Spleen (tissue), 11 donors: Measurements from ENCODE around the gene JCAD. TPM values are rescaled to one million over a fixed set of nuclear protein-coding genes. Genes with fewer than 3 reads are reported as not detected.

Source experiments
- DNase-seq: peaks from one replicate; pipeline ENCODE4 v3.0.0-alpha.2; 2020
- H3K27ac ChIP-seq, 8 donors: fragments of 200-600 bp; sonication (generic) in 7 of 8; 1 replicate in 4 of 8; 2 replicates in 4 of 8; pipeline versions ENCODE4 v1.5.0 to v1.8.0; 2016 to 2021; ENCODE audit warnings: inconsistent platforms in 4 of 8, mild to moderate bottlenecking in 4 of 8, moderate library complexity in 1 of 8
- H3K27me3 ChIP-seq, 7 donors: fragments of 200-600 bp; sonication (generic) in 6 of 7; replicated peaks in 1 of 7; 1 replicate in 4 of 7; 2 replicates in 3 of 7; pipeline versions ENCODE4 v1.5.0 to v1.8.0; 2016 to 2021; ENCODE audit warnings: inconsistent platforms in 3 of 7, mild to moderate bottlenecking in 1 of 7
- H3K36me3 ChIP-seq, 6 donors: fragments of 200-600 bp; sonication (generic) in 5 of 6; 1 replicate in 4 of 6; 2 replicates in 2 of 6; pipeline versions ENCODE4 v1.5.0 to v1.8.0; 2016 to 2021; ENCODE audit warnings: inconsistent platforms in 2 of 6
- H3K4me1 ChIP-seq, 6 donors: fragments of 200-600 bp; sonication (generic) in 5 of 6; 1 replicate in 3 of 6; 2 replicates in 3 of 6; pipeline versions ENCODE4 v1.5.0 to v1.8.0; 2016 to 2021; ENCODE audit warnings: inconsistent platforms in 3 of 6
- H3K4me3 ChIP-seq, 8 donors: fragments of 200-600 bp; sonication (generic) in 7 of 8; 1 replicate in 4 of 8; 2 replicates in 4 of 8; pipeline versions ENCODE4 v1.5.0 to v1.8.0; 2016 to 2021; ENCODE audit warnings: inconsistent platforms in 4 of 8, mild to moderate bottlenecking in 4 of 8, moderate library complexity in 2 of 8
- H3K9me3 ChIP-seq, 8 donors: fragments of 200-600 bp; sonication (generic) in 7 of 8; 1 replicate in 4 of 8; 2 replicates in 4 of 8; pipeline versions ENCODE4 v1.5.0 to v1.8.0; 2016 to 2021; ENCODE audit warnings: inconsistent platforms in 4 of 8
- POLR2A ChIP-seq, 3 donors: fragments of 450-650 bp; IDR thresholded peaks; one replicate each; pipeline ENCODE4 v1.5.1; 2017; ENCODE audit warnings: antibody characterized with exemption in 3 of 3, mild to moderate bottlenecking in 1 of 3
- POLR2AphosphoS5 ChIP-seq, 3 donors: sonication (generic); formaldehyde crosslinking; IDR thresholded peaks; one replicate each; pipeline ENCODE4 v1.5.1; 2017; ENCODE audit warnings: antibody characterized with exemption in 3 of 3
- WGBS, 5 donors: extraction: QIAGEN DNeasy Blood & Tissue Kit in 3 of 5; methylation state at CpG; one replicate each; pipeline versions ENCODE4 v1.1.5 to v1.1.7; 2013 to 2018; 5-methylcytosine and 5-hydroxymethylcytosine counted together
- intact Hi-C: fragments of 100-400 bp; cut with DNase I; formaldehyde crosslinking; loops from one replicate; pipeline ENCODE4 v1.15.0; 2023; ENCODE audit warnings: low total_unique reads
- polyA plus RNA-seq, 3 donors: library from polyadenylated mRNA; stranded (reverse); fragments of 200-250 nt; gene quantifications; one replicate each; pipeline ENCODE4 v1.2.1, GENCODE V29; 2013
- total RNA-seq, 7 donors: library from RNA; depleted of rRNA in 3 of 7; stranded (reverse); fragments of >200 nt in 3 of 7; fragmentation: NEBNext Ultra II Directional in 4 of 7; extraction: Animal tissue kit (Norgen Biotek cat#: 25700) in 4 of 7; gene quantifications; one replicate each; pipeline versions ENCODE4 v1.1.0 to v1.2.1, GENCODE V29; 2016 to 2021
- TF ChIP-seq, protein P1 (sequence below), 11 experiments: fragments of 200-600 bp in 7 of 11; fragments of 450-650 bp in 4 of 11; sonication (generic) in 4 of 11; IDR thresholded peaks in 8 of 11; conservative IDR thresholded peaks in 3 of 11; 1 replicate in 7 of 11; 2 replicates in 4 of 11; pipeline versions ENCODE4 v1.4.0 to v1.8.0; 2016 to 2021; ENCODE audit warnings: antibody characterized with exemption in 11 of 11, inconsistent platforms in 4 of 11, mild to moderate bottlenecking in 1 of 11
- donor health status: healthy with polysubstance abuse.
- donor health status: DM: no; HTN: no; CAD: no; lungs with moderate emphysema.
- donor health status: DM: no; HTN: no; CAD: no.
- donor health status: Bipolar disorder and iron deficiency.
- donor health status: healthy.
- donor health status: DM: no; HTN: no; CAD: no.
- donor health status: DM: yes; HTN: yes; CAD: no.

Gene JCAD
- total and polyA plus RNA-seq, 10 donors = 0.26 to 5.2 (median 1.8) TPM

DNA sequence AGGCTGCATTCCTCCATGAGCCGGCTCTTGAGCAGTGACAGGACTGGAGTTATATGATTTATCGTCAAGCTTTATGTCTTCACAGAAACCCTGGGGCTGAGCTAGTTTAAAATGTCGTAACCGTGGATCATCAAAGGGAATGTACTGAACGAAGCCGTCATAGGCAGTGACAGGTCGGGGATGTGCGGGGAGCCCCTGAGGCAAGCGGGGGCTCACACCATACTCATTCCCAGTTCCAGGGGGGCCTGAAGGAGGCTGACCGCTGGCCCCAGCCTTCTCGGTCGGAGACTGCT lies 30.7 kb downstream of the JCAD start:
- intact Hi-C loops = no loop called here
- 87 to 96% (median 90%) methylated on average over 11 to 12 of the region's 12 CpGs for WGBS, 5 donors
- peaks cover 6 to 36% (median 26%) of the 10 kb centered on the region in 6 donors for H3K4me1 ChIP-seq

DNA sequence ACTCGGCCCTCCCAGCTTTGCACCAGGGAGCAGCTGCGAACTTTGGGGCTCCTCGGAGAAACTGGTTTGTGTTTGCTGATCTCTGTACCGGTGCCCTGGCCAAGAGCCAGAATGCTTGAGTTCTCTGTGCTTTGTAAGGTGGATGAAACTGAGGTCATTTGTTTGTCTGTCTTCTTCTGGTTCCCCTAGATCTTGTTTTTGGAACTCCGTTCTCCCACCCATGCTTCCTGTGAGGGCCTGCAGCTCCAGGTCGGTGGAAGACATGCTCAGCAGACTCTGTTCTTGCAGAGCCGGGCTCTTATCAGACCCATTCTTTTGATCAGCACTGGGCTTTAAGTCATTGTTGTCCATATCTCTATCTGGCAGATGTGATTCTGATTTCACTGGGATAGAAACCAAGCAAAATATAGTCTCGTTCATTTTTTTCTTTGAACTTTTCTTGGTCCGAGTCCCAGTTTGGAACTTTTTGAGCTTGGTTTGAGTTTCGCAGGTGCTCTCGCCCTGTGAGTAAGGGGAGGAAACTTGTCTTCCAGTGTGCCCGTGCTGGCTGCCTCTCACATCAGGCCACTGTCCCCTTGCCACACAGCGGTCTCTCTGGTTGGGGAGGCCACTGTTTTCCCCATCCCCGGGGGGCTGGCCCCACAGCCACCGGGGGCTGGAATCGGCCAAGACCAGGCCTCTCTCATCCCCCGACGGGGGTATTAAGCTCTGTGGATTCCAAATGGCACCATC lies 31.2 kb downstream of the JCAD start:
- intact Hi-C loops = no loop called here
- no peak for TF ChIP-seq POLR2A (IDR thresholded peaks at IDR 0.05)
- TF ChIP-seq, protein P1, sequence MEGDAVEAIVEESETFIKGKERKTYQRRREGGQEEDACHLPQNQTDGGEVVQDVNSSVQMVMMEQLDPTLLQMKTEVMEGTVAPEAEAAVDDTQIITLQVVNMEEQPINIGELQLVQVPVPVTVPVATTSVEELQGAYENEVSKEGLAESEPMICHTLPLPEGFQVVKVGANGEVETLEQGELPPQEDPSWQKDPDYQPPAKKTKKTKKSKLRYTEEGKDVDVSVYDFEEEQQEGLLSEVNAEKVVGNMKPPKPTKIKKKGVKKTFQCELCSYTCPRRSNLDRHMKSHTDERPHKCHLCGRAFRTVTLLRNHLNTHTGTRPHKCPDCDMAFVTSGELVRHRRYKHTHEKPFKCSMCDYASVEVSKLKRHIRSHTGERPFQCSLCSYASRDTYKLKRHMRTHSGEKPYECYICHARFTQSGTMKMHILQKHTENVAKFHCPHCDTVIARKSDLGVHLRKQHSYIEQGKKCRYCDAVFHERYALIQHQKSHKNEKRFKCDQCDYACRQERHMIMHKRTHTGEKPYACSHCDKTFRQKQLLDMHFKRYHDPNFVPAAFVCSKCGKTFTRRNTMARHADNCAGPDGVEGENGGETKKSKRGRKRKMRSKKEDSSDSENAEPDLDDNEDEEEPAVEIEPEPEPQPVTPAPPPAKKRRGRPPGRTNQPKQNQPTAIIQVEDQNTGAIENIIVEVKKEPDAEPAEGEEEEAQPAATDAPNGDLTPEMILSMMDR (IDR thresholded peaks at IDR 0.05 in 8 of 11, conservative IDR thresholded peaks at IDR 0.05 in 3 of 11) = no peak
- no peak for TF ChIP-seq POLR2AphosphoS5 (IDR thresholded peaks at IDR 0.05)
- H3K27ac ChIP-seq = peak overlapping the region in 5 of 8 donors; percentile 39 to 83 (median 73)
- H3K4me3 ChIP-seq = peak overlapping the region in 5 of 8 donors; percentile 23 to 68 (median 27)
- no peaks in the 10 kb centered on the region for H3K9me3 ChIP-seq
- peaks cover 6 to 36% (median 26%) of the 10 kb centered on the region in 6 donors for H3K4me1 ChIP-seq
- peaks cover 0 to 70% (median 5%) of the 10 kb centered on the region in 7 donors for H3K27me3 ChIP-seq
- 66 to 75% (median 72%) methylated on average over 15 to 18 of the region's 18 CpGs for WGBS, 5 donors
- no peak for DNase-seq
- H3K36me3 ChIP-seq = no peaks in the 10 kb centered on the region

More for the DNA sequence above, 30.7 kb downstream of the JCAD start:
- H3K9me3 ChIP-seq = no peaks in the 10 kb centered on the region
- peaks cover 0 to 75% (median 10%) of the 10 kb centered on the region in 7 donors for H3K27me3 ChIP-seq
- H3K36me3 ChIP-seq = no peaks in the 10 kb centered on the region
- no peak overlapping the region for H3K27ac ChIP-seq
- no peak for DNase-seq
- TF ChIP-seq, protein P1 (IDR thresholded peaks at IDR 0.05 in 8 of 11, conservative IDR thresholded peaks at IDR 0.05 in 3 of 11) = no peak
- no peak for TF ChIP-seq POLR2A (IDR thresholded peaks at IDR 0.05)
- TF ChIP-seq POLR2AphosphoS5 (IDR thresholded peaks at IDR 0.05) = no peak
- no peak overlapping the region for H3K4me3 ChIP-seq

DNA sequence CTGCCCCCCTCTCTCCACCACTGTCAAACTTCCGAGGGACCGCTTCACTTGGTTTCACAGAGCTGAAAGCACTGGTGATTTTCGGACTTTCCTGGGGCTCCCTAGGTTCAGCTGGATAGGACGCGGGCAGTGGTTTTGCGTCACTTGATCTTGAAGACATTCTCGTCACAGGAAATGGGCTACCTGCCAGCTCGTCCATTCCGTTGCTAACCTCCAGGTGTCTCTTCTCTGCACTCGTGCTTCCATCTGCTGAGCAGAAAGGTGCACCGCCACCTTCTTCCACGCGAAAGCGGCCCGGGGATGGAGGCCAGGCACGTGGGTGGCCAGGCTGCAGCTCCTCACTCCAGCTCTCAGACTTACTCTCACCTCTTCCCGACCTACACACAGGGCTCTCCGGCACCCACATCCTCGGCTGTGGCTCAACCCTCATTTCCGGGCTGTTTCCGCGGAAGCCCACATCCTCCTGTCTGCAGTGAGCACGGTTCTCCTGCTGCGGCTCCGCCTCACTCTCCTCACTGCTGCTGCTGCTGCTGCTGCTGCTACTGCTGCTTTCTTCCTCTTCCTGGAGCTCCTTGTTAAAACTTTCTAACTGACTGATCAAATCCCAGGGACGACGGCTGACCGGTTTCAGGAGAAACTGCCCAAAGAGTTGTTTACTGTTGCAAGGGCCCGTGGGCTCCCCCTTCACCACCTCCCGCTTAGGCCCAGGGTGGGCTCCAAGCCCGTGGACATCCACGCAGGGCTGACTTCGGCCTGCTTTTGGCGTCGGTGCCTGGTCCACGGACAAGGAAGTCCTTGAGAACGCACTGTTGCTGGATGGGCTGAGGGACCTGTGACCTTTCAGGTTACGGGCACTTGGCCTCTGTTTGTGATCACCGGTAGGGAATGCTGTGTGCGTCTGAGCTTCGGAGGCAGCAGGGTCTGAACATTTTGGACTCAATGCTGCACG lies 32.1 kb downstream of the JCAD start:
- peak overlapping the region; percentile 9 to 68 (median 26) for H3K4me3 ChIP-seq
- TF ChIP-seq POLR2AphosphoS5 (IDR thresholded peaks at IDR 0.05) = peak; percentile 82 to 87 (median 86)
- TF ChIP-seq, protein P1 (IDR thresholded peaks at IDR 0.05 in 8 of 11, conservative IDR thresholded peaks at IDR 0.05 in 3 of 11) = peak in 6 of 11 experiments; percentile 16 to 37 (median 31)
- no peak for TF ChIP-seq POLR2A (IDR thresholded peaks at IDR 0.05)
- H3K9me3 ChIP-seq = no peaks in the 10 kb centered on the region
- peak overlapping the region in 7 of 8 donors; percentile 25 to 83 (median 72) for H3K27ac ChIP-seq
- H3K27me3 ChIP-seq = peaks cover 0 to 61% (median 0%) of the 10 kb centered on the region in 7 donors
- WGBS, 5 donors = 25 to 41% (median 32%) methylated on average over 39 to 42 of the region's 42 CpGs
- peak; percentile 95 for DNase-seq
- H3K36me3 ChIP-seq = no peaks in the 10 kb centered on the region
- peaks cover 6 to 36% (median 26%) of the 10 kb centered on the region in 6 donors for H3K4me1 ChIP-seq
- intact Hi-C loops = no loop called here
